Suppressor macrophage treated with lipopolysaccharide for 4 hours (primary cell): Measurements from ENCODE around the gene PLS3.
"Not testable (repeated sequence)": the region's sequence is repeated elsewhere in the genome, so short reads cannot be mapped to it uniquely, and the experiment has no call there.

Experiments
- DNase-seq: peaks from one replicate; pipeline ENCODE4 v3.0.0-alpha.2; 2020

Gene PLS3, protein sequence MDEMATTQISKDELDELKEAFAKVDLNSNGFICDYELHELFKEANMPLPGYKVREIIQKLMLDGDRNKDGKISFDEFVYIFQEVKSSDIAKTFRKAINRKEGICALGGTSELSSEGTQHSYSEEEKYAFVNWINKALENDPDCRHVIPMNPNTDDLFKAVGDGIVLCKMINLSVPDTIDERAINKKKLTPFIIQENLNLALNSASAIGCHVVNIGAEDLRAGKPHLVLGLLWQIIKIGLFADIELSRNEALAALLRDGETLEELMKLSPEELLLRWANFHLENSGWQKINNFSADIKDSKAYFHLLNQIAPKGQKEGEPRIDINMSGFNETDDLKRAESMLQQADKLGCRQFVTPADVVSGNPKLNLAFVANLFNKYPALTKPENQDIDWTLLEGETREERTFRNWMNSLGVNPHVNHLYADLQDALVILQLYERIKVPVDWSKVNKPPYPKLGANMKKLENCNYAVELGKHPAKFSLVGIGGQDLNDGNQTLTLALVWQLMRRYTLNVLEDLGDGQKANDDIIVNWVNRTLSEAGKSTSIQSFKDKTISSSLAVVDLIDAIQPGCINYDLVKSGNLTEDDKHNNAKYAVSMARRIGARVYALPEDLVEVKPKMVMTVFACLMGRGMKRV

GRCh38 chrX:115560978-115561604 is at the start of gene PLS3:
Gene PLS3, plus strand, starts transcription at chrX:115561174. Its CDS starts 49,077 bp downstream, at chrX:115610251.
- peak; percentile 10 for DNase-seq

- DNase-seq: no peak
Measured at GRCh38 chrX:115518113-115518512, 42.9 kb upstream of the PLS3 start.

GRCh38 chrX:115521741-115522140 is 39.2 kb upstream of the PLS3 start:
- no peak for DNase-seq

DNA sequence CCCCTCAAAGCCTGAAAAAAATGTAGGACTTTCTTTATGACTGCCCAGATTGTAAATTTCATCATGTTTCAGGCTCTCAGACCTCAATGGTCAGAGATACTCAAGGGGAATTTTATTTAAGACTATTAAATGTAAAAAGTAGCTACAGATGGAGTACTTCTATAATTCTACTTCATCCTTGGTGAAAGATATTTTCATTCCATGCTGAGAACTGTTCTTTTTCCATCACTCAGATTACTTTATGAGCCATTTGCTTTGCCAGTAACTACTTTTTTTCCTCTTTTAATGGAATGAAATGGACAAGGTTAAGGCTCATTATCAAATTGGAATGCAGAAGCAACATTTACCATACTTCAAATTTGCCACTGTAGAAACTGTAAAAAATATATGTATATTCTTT is 38.0 kb upstream of the PLS3 start:
- no peak for DNase-seq

- DNase-seq: no peak
Measured at GRCh38 chrX:115525486-115525885, 35.5 kb upstream of the PLS3 start.

- DNase-seq: no peak
Measured at GRCh38 chrX:115531818-115532403, 29.1 kb upstream of the PLS3 start.

DNA sequence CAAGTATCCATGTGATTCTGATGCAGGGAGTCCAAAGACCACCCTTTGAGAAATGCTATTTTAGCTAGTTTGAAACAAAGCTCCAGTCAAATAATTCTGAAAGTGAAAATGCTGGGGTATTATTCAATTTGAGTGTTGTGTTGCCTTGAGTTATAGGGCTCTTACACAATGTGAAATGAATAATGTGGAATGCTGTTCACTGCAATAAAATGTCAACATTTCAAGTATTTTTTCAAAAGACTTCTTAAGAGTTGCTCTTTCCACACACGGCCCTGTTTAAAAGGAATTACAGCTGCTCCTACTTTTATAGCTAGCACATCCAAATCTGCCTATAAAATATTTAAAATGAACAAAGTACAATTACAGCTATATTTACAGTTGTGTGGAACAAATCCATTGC is 27.5 kb upstream of the PLS3 start:
- peak; percentile 8 for DNase-seq

DNA sequence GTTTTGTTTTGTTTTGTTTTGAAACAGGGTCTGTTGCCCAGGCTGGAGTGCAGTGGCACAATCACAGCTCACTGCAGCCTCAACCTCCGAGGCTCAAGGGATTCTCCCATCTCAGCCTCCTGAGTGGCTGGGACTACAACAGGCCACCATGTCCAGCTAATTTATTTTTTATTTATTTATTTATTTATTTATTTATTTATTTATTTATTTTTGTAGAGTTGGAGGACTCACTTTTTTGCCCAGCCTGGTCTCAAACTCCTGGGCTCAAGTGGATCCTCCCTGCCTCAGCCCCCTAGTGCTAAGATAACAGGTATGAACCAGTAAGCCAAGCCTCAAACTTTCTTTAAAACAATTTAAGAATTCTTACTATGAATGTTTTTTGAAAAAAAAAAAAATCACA is 26.6 kb upstream of the PLS3 start:
- no peak for DNase-seq

DNA sequence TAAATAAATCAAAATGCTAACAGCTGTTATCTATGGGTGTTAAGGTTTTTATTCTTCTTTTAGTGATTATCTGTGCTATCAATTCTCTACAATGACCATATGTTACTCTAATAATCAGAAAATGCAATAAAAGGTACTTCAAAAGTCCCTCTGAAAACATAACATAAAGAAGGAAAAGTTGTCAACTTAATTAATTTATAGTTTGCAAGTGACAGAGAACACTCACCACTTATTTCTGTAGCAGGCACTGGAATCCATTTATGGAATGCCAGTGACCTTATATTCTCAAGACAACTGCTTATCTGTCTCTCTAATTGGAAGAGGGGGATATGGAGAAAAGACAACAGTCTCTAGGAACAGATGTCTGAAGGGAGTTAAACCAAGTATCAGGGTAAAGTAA is 25.6 kb upstream of the PLS3 start:
- DNase-seq: no peak

- no peak for DNase-seq
Measured at GRCh38 chrX:115535844-115536243, 25.1 kb upstream of the PLS3 start.

GRCh38 chrX:115539841-115540240 is 21.1 kb upstream of the PLS3 start:
- DNase-seq: no peak

- DNase-seq: not testable (repeated sequence)
Measured at GRCh38 chrX:115541045-115541444, 19.9 kb upstream of the PLS3 start.

GRCh38 chrX:115547448-115547847 is 13.5 kb upstream of the PLS3 start:
- no peak for DNase-seq

DNA sequence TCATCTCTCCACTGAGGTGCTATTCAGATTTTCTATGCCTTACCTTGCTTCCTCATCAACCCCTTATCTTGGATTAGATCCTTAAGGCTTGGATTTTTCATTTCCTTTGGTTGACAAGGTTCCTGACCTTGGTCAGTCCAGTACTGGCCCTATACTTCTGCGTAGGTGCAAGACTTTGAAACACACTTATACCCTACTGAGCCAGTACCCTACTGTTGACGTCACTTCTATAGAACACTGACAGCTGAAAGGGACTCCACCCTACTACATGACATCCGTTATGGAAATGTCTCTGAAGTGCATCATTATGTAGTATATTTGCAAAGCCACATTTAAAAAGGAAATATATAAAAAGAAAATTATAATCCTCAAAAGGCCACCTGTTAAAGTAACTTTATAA is 12.0 kb upstream of the PLS3 start:
- DNase-seq: no peak

- DNase-seq: no peak
Measured at GRCh38 chrX:115553171-115553570, 7.8 kb upstream of the PLS3 start.

- no peak for DNase-seq
Measured at GRCh38 chrX:115559672-115560071, 1.3 kb upstream of the PLS3 start.

DNA sequence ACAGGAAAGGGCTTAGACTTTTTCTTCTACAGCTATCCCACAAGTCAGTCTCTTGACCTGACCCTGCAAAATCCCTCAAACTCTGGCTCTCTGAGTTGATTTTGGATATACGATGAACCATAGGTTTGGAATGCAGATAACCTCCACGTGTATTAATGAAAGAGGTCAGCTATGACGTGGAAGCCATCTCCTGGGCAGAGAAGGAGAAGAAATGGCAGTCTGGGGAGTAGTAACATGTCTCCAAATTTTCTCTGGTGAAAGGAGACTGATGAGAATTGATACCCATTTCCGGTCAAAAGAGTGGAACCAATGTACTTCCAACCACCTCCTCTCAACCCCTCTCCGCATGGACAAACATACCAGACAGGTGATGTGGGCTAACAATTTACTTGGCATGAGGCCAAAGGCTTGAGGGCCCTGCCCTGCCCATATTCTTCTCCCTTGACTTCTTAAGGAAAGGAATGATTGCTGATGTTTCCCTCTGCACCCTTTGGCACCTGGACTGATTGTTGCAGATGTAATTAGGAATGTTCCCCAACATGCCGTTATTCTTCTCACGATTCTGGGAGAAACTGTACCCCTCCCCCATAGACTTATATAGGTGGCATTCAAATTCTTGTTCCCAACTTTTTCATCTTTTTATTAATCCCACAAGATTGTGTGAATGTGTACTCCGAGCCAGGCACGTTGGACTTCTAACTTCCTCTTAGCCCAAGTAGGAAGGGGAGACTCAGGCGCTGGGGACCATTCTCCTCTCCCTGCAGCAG is 580 bp upstream of the PLS3 start:
- no peak for DNase-seq

DNA sequence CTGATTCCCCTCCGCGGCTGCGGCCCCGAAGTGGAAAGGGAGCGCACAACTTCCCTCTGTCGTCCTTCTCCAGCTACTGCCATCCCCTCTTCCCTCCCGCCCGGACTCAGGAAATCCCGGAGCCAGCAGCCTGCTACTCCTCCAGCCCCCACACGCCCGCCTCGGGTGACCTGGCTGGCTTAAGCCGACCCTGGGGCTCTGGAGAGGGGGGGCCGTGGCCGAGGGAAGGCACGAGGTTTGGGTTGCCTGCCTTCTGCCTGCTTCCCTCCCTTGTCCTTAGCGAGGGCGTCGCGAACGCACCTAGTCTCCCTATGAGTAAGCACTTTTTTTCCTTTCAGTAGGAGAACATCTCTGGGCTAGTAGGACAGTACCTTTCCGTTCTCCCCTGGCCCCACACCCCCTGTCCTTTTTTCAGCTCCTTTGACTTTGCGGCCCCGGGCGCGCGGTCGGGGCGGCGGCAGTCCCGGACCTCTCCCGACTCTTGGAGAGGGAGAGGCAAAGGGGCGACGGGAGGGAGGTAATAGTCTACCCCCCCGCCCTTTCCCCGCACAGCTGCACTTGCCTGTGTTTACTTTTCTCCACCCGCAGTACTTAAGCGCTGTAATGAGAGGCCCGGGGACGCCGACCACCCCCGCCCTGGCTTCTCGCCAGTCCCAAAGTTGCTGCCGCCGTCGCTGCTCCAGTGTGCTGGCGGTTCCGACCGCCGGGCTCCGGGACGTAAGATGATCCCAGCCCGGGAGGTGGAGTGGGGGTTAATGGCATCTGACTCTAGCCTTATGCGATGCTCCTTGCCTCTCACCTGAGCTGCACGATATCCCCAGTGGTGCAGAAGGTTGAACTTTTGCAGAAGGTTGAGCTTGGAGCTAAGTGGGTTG is 868 bp downstream of the PLS3 start:
- DNase-seq: no peak

DNA sequence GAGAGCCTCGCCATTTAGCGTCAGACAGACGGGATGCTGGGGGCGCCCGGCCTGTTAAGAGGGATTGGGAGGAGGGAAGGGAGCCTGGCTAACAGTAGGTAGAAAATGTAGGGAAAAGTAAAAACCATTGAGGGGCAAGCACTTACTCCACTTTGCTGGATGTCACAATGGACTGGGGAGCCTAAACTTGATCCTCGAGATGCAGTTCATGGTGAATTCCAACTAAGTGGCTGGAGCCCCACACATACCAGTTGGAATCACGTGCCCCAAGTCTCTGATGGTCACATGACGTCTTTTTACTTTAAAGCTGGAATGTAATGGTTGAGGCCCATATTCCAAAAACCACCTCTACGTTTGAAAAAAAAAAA is 1.5 kb downstream of the PLS3 start:
- no peak for DNase-seq

- no peak for DNase-seq
Measured at GRCh38 chrX:115563633-115564162, 2.7 kb downstream of the PLS3 start.

DNA sequence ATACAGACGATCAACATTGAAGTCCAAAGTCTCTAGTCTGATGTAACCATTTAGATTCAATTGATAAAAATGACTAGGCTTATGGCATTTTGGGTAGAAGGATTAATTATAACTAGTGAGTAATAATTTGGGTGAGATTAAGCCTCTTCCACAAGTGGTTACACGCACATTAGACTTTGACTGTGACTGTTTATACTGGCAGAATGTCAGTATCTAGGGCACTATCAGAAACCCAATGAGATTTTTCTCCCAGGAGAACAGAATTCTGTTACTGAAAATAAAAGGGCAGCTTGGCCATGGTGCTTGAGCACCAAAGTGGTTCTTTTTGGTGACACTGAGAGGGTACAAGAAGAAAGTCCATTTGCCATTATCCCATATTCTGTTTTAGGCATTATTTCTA is 3.3 kb downstream of the PLS3 start:
- no peak for DNase-seq

- DNase-seq: no peak
Measured at GRCh38 chrX:115565888-115566287, 4.9 kb downstream of the PLS3 start.
